PC-3 (cell line): Measurements from ENCODE around the gene ANKRD29. TPM values are rescaled to one million over a fixed set of nuclear protein-coding genes. Genes with fewer than 3 reads are reported as not detected.

Experiments
- ATAC-seq: fragments of 200-7000 bp; cut with Tn5 transposase; 2 replicates; pipeline ENCODE4 v1.9.1; 2020; ENCODE audit warnings: mild to moderate bottlenecking, moderate library complexity
- BruUV-seq: library from RNA; stranded (reverse); fragments of 400-500 nt; replicated peaks from 2 replicates; lab custom pipeline; 2021; lab: Mats Ljungman, UMichigan
- CTCF ChIA-PET: fragments of 300-600 bp; sonication (Branson Sonifier 250); formaldehyde crosslinking; loops from one replicate; lab custom pipeline; 2022; ENCODE audit warnings: antibody characterized with exemption; lab: Charles Lee
- POLR2A ChIA-PET: fragments of 300-600 bp; sonication (Branson Sonifier 250); formaldehyde crosslinking; loops from one replicate; lab custom pipeline; 2022; ENCODE audit warnings: antibody characterized with exemption; ENCODE audit not compliant: unreplicated experiment; lab: Charles Lee
- DNase-seq: peaks from one replicate; pipeline ENCODE4 v3.0.0-alpha.2; 2015
- H2AFZ ChIP-seq: fragments of 300-600 bp; sonication (generic); 2 replicates; pipeline ENCODE4 v1.6.0; 2016; ENCODE audit warnings: antibody characterized with exemption, low read length
- H3F3A ChIP-seq: fragments of 300-600 bp; sonication (generic); one replicate; pipeline ENCODE4 v1.6.0; 2017; ENCODE audit warnings: antibody characterized with exemption, low read length, control low read depth, mild to moderate bottlenecking; ENCODE audit not compliant: unreplicated experiment
- H3K27ac ChIP-seq: fragments of 300-600 bp; sonication (generic); 2 replicates; pipeline ENCODE4 v1.5.1; 2016; ENCODE audit warnings: mild to moderate bottlenecking, low read length
- H3K27me3 ChIP-seq: fragments of 300-600 bp; sonication (generic); 2 replicates; pipeline ENCODE4 v1.6.1; 2016; ENCODE audit warnings: low read length, mixed read lengths
- H3K36me3 ChIP-seq: fragments of 300-600 bp; sonication (generic); 2 replicates; pipeline ENCODE4 v1.6.1; 2016; ENCODE audit warnings: low read depth, mixed run types, low read length, mixed read lengths
- H3K4me1 ChIP-seq: fragments of 300-600 bp; sonication (generic); 2 replicates; pipeline ENCODE4 v1.5.1; 2016; ENCODE audit warnings: low read length; ENCODE audit not compliant: insufficient read depth
- H3K4me2 ChIP-seq: fragments of 300-600 bp; sonication (generic); 2 replicates; pipeline ENCODE4 v1.6.0; 2016; ENCODE audit warnings: low read length
- H3K4me3 ChIP-seq: fragments of 300-600 bp; sonication (generic); 2 replicates; pipeline ENCODE4 v1.5.1; 2016; ENCODE audit warnings: mild to moderate bottlenecking, low read length, mixed read lengths
- H3K79me2 ChIP-seq: fragments of 300-600 bp; sonication (generic); 2 replicates; pipeline ENCODE4 v1.6.1; 2017; ENCODE audit warnings: low read length, mixed read lengths
- H3K9ac ChIP-seq: fragments of 300-600 bp; sonication (generic); 2 replicates; pipeline ENCODE4 v1.6.0; 2016; ENCODE audit warnings: mild to moderate bottlenecking, low read length
- H3K9me2 ChIP-seq: fragments of 300-600 bp; sonication (generic); replicated peaks from 2 replicates; pipeline ENCODE4 v1.6.1; 2016; ENCODE audit warnings: mixed run types, low read length, mixed read lengths
- H3K9me3 ChIP-seq: fragments of 300-600 bp; sonication (generic); 2 replicates; pipeline ENCODE4 v1.6.1; 2016; ENCODE audit warnings: low read length, mixed read lengths
- H4K20me1 ChIP-seq: fragments of 300-600 bp; sonication (generic); 2 replicates; pipeline ENCODE4 v1.6.1; 2016; ENCODE audit warnings: low read length, mixed read lengths
- CTCF ChIP-seq: fragments of 300-600 bp; sonication (generic); conservative IDR thresholded peaks from 2 replicates; pipeline ENCODE4 v1.5.1; 2017; ENCODE audit warnings: antibody characterized with exemption, low read depth, mild to moderate bottlenecking, low read length
- EZH2 ChIP-seq: fragments of 300-600 bp; sonication (generic); IDR thresholded peaks from one replicate; pipeline ENCODE4 v1.6.1; 2017; ENCODE audit warnings: antibody characterized with exemption, mild to moderate bottlenecking, low read length; ENCODE audit not compliant: unreplicated experiment
- EZH2phosphoT487 ChIP-seq: fragments of 300-600 bp; sonication (generic); IDR thresholded peaks from 2 replicates; pipeline ENCODE4 v1.6.1; 2018; ENCODE audit warnings: mild to moderate bottlenecking, antibody characterized with exemption, low read length, borderline replicate concordance
- intact Hi-C: fragments of 100-400 bp; cut with micrococcal nuclease; formaldehyde crosslinking; loops from 2 replicates; pipeline ENCODE4 v1.9.0; 2023
- total RNA-seq: library from RNA; depleted of rRNA; stranded (reverse); fragments of >200 nt; gene quantifications from 2 replicates; pipeline ENCODE4 v1.2.3, GENCODE V29; 2014

The ANKRD29 gene
- total RNA-seq, 1 experiment from 2014 or later, result 31.0 TPM

- H3K4me2 ChIP-seq, result no peak overlapping the region
- H3F3A ChIP-seq, result no peaks in the 10 kb centered on the region
- DNase-seq, result no peak
- H3K27me3 ChIP-seq, result no peaks in the 10 kb centered on the region
- intact Hi-C loops, result no loop called here
- TSS peak; percentile 23 for BruUV-seq
- H3K36me3 ChIP-seq, result 0 out of 2 replicates have a peak, but pooled peaks cover 3% of the 10 kb centered on the region
- H3K9me3 ChIP-seq, result no peaks in the 10 kb centered on the region
- no peak for TF ChIP-seq EZH2
- no peak for TF ChIP-seq CTCF
- no peak for TF ChIP-seq EZH2phosphoT487
- POLR2A ChIA-PET, result no interaction called here
- CTCF ChIA-PET, result no interaction called here
- H3K27ac ChIP-seq, result no peak overlapping the region
- H4K20me1 ChIP-seq, result no peaks in the 10 kb centered on the region
- no peak overlapping the region for H3K9ac ChIP-seq
- H3K4me3 ChIP-seq, result no peak overlapping the region
- H3K79me2 ChIP-seq, result 0 out of 2 replicates have a peak, but pooled peaks cover 4% of the 10 kb centered on the region
- ATAC-seq, result no peak
- H3K9me2 ChIP-seq, result no peaks in the 10 kb centered on the region
- peaks cover 17% of the 10 kb centered on the region for H3K4me1 ChIP-seq
- no peak overlapping the region for H2AFZ ChIP-seq
Observed at GRCh38 chr18:23648456-23648855, 14.3 kb downstream of the ANKRD29 start.

GRCh38 chr18:23646282-23646681 is 16.4 kb downstream of the ANKRD29 start:
- no peaks in the 10 kb centered on the region for H3K27me3 ChIP-seq
- no peak overlapping the region for H3K4me3 ChIP-seq
- ChIA-PET POLR2A (no interaction called here), CTCF (no interaction called here)
- H3K9me2 ChIP-seq, result no peaks in the 10 kb centered on the region
- H3K36me3 ChIP-seq, result peaks cover 10% of the 10 kb centered on the region; the same call in 1 of the 2 replicates
- no peak overlapping the region for H3K4me2 ChIP-seq
- H3K9ac ChIP-seq, result no peak overlapping the region
- no peak overlapping the region for H3K27ac ChIP-seq
- H4K20me1 ChIP-seq, result no peaks in the 10 kb centered on the region
- H3F3A ChIP-seq, result no peaks in the 10 kb centered on the region
- no peak for DNase-seq
- intact Hi-C loops, result no loop called here
- peaks cover 8% of the 10 kb centered on the region for H3K4me1 ChIP-seq
- no peaks in the 10 kb centered on the region for H3K9me3 ChIP-seq
- no peak overlapping the region for H2AFZ ChIP-seq
- ATAC-seq, result no peak
- TF ChIP-seq EZH2 (no peak), EZH2phosphoT487 (no peak), CTCF (no peak)
- H3K79me2 ChIP-seq, result 0 out of 2 replicates have a peak, but pooled peaks cover 4% of the 10 kb centered on the region
- BruUV-seq, result no TSS peak

- Histone ChIP-seq H4K20me1 (no peaks in the 10 kb centered on the region), H3F3A (no peaks in the 10 kb centered on the region), H3K27ac (no peak overlapping the region), H3K4me2 (no peak overlapping the region), H2AFZ (no peak overlapping the region), H3K9me3 (no peaks in the 10 kb centered on the region), H3K4me1 (peaks cover 2% of the 10 kb centered on the region; the same call in 1 of the 2 replicates), H3K79me2 (0 out of 2 replicates have a peak, but pooled peaks cover 4% of the 10 kb centered on the region), H3K9ac (no peak overlapping the region), H3K27me3 (no peaks in the 10 kb centered on the region), H3K9me2 (no peaks in the 10 kb centered on the region), H3K4me3 (no peak overlapping the region), H3K36me3 (peaks cover 10% of the 10 kb centered on the region; the same call in 1 of the 2 replicates)
- TF ChIP-seq EZH2, result no peak
- TF ChIP-seq EZH2phosphoT487, result no peak
- no peak for TF ChIP-seq CTCF
- ChIA-PET CTCF (no interaction called here), POLR2A (no interaction called here)
- BruUV-seq, result no TSS peak
- intact Hi-C loops, result no loop called here
- ATAC-seq (no peak), DNase-seq (no peak)
Observed at GRCh38 chr18:23645568-23646175, 17.0 kb downstream of the ANKRD29 start.
